ENCODE measurements around the gene NOM1. TPM values are rescaled to one million over a fixed set of nuclear protein-coding genes. Genes with fewer than 3 reads are reported as not detected.

NOM1 gene
- total RNA-seq, 1 donor from 2014 or later = 19.7 TPM

DNA sequence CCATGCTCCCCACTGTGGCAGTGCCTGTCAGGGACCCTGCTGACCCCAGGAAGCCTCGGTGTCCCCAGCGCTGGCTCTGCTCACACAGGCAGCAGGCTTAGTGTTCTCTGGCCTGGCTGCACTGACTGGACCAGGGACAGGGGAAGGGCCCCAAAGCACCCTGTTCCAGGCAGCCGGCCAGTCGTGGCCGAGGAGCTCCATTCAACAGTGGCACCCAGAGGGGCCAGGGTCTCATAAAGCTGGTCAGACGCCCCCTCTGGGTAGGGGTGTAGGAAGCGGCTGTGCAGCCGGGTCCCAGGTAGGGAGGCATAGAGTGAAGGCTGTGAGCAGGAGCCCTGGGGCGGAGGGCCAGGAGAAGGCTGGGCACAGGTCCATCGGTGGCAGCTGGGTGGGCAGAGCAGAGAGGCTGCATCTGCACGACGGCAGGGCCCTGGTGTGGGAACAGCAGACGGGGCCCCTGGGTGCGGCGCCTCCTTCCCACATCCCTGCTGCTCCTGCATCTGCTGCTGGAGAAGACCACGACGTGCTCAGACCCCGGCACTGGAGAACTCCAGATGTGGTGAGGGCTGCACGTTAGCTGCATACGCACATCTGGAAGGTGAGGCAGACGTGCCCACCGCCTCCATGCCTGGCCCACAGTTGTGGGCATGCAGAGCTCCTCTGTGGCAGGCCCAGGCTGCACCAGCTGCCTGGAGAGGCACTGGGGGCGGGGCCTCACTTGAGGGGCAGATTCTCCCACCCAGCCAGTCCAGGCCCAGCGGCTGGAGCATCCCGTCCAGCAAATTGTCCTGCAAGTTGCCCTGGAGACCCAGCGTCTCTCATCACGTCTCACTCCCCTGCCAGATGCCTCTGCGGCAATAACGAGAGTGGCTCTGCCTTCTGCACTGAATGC, 35.8 kb downstream of the NOM1 start:
- H3K27me3 Mint-ChIP-seq (ENCODE audit: low read depth, unreplicated experiment) = peaks cover 15% of the 10 kb centered on the region
- DNase-seq (ENCODE audit: low read depth) (no peak), FAIRE-seq (no peak)
- no peak overlapping the region for H3K4me3 ChIP-seq (ENCODE audit: insufficient read depth, low read depth, low read length)
- no peaks in the 10 kb centered on the region for H4K20me1 ChIP-seq (ENCODE audit: insufficient read depth, low read length)
- no peaks in the 10 kb centered on the region for H3K9me3 ChIP-seq (ENCODE audit: insufficient read depth, low read depth, low read length)
- no peaks in the 10 kb centered on the region for H3K9me3 Mint-ChIP-seq (ENCODE audit: unreplicated experiment)
- no peaks in the 10 kb centered on the region for H3K79me2 ChIP-seq (ENCODE audit: insufficient read depth, low read length)
- H3K27ac ChIP-seq (ENCODE audit: low read depth, low read length) = no peak overlapping the region
- no peaks in the 10 kb centered on the region for H3K4me1 Mint-ChIP-seq (ENCODE audit: low read depth, unreplicated experiment)
- H3K4me1 ChIP-seq (ENCODE audit: insufficient read depth, low read length) = no peaks in the 10 kb centered on the region
- no peak overlapping the region for H3K4me2 ChIP-seq (ENCODE audit: low read length)
- H3K27ac Mint-ChIP-seq (ENCODE audit: unreplicated experiment) = no peak overlapping the region
- no peaks in the 10 kb centered on the region for H3K36me3 ChIP-seq (ENCODE audit: insufficient read depth, low read length)
- no peak overlapping the region for H3K9ac ChIP-seq (ENCODE audit: low read length)
- peaks cover 2% of the 10 kb centered on the region for H3K36me3 Mint-ChIP-seq (ENCODE audit: low read depth, unreplicated experiment)
- H2AFZ ChIP-seq (ENCODE audit: low read depth, low read length) = no peak overlapping the region
- no peak overlapping the region for H3K4me3 Mint-ChIP-seq (ENCODE audit: unreplicated experiment)
- TF ChIP-seq, protein P1, sequence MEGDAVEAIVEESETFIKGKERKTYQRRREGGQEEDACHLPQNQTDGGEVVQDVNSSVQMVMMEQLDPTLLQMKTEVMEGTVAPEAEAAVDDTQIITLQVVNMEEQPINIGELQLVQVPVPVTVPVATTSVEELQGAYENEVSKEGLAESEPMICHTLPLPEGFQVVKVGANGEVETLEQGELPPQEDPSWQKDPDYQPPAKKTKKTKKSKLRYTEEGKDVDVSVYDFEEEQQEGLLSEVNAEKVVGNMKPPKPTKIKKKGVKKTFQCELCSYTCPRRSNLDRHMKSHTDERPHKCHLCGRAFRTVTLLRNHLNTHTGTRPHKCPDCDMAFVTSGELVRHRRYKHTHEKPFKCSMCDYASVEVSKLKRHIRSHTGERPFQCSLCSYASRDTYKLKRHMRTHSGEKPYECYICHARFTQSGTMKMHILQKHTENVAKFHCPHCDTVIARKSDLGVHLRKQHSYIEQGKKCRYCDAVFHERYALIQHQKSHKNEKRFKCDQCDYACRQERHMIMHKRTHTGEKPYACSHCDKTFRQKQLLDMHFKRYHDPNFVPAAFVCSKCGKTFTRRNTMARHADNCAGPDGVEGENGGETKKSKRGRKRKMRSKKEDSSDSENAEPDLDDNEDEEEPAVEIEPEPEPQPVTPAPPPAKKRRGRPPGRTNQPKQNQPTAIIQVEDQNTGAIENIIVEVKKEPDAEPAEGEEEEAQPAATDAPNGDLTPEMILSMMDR (IDR thresholded peaks at IDR 0.05; ENCODE audit: insufficient read depth, low read depth, low read length) = no peak
- no peak for TF ChIP-seq EZH2 (IDR thresholded peaks at IDR 0.05; ENCODE audit: insufficient read depth, low read length)
- H3K27me3 ChIP-seq (ENCODE audit: insufficient read depth, low read length) = no peaks in the 10 kb centered on the region

DNA sequence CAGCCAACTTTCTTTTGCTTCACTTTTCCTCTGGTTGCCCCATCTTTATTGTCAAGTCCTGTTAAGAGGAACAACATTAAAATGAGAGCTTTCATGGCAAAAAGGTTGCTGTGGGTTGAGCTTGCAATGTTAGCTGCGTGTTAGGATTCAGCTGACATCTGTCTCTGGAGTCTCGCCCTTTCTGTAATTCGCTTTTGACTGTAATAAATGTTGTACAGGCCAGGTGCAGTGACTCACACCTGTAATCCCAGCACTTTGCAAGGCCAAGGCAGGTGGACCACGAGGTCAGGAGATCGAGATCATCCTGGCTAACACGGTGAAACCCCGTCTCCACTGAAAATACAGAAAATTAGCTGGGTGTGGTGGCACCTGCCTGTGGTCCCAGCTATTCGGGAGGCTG, 36.9 kb downstream of the NOM1 start:
- H3K4me2 ChIP-seq (ENCODE audit: low read length) = no peak overlapping the region
- no peak overlapping the region for H3K27ac ChIP-seq (ENCODE audit: low read depth, low read length)
- no peak for DNase-seq (ENCODE audit: low read depth)
- H3K27me3 ChIP-seq (ENCODE audit: insufficient read depth, low read length) = no peaks in the 10 kb centered on the region
- H3K79me2 ChIP-seq (ENCODE audit: insufficient read depth, low read length) = no peaks in the 10 kb centered on the region
- H4K20me1 ChIP-seq (ENCODE audit: insufficient read depth, low read length) = no peaks in the 10 kb centered on the region
- TF ChIP-seq, protein P1 (IDR thresholded peaks at IDR 0.05; ENCODE audit: insufficient read depth, low read depth, low read length) = no peak
- TF ChIP-seq EZH2 (IDR thresholded peaks at IDR 0.05; ENCODE audit: insufficient read depth, low read length) = no peak
- no peak overlapping the region for H3K4me3 ChIP-seq (ENCODE audit: insufficient read depth, low read depth, low read length)
- H3K9ac ChIP-seq (ENCODE audit: low read length) = no peak overlapping the region
- H3K27ac Mint-ChIP-seq (ENCODE audit: unreplicated experiment) = no peak overlapping the region
- no peak overlapping the region for H2AFZ ChIP-seq (ENCODE audit: low read depth, low read length)
- peaks cover 20% of the 10 kb centered on the region for H3K27me3 Mint-ChIP-seq (ENCODE audit: low read depth, unreplicated experiment)
- no peaks in the 10 kb centered on the region for H3K36me3 ChIP-seq (ENCODE audit: insufficient read depth, low read length)
- no peaks in the 10 kb centered on the region for H3K4me1 ChIP-seq (ENCODE audit: insufficient read depth, low read length)
- H3K4me3 Mint-ChIP-seq (ENCODE audit: unreplicated experiment) = no peak overlapping the region
- H3K9me3 ChIP-seq (ENCODE audit: insufficient read depth, low read depth, low read length) = no peaks in the 10 kb centered on the region
- no peaks in the 10 kb centered on the region for H3K9me3 Mint-ChIP-seq (ENCODE audit: unreplicated experiment)
- H3K36me3 Mint-ChIP-seq (ENCODE audit: low read depth, unreplicated experiment) = peaks cover 2% of the 10 kb centered on the region
- FAIRE-seq = no peak
- no peaks in the 10 kb centered on the region for H3K4me1 Mint-ChIP-seq (ENCODE audit: low read depth, unreplicated experiment)

Data from astrocyte (in vitro differentiated cells and primary cell).